H9 (cell line): ENCODE measurements around the gene GRIN2A. TPM values are rescaled to one million over a fixed set of nuclear protein-coding genes. Genes with fewer than 3 reads are reported as not detected.

Experiments
- DNase-seq: peaks from one replicate; pipeline ENCODE4 v3.0.0-alpha.2; 2017
- H2AFZ ChIP-seq: one replicate; pipeline ENCODE4 v1.6.1; 2013; ENCODE audit warnings: mild to moderate bottlenecking, low read length, control low read depth, moderate library complexity
- H2AK5ac ChIP-seq: 2 replicates; pipeline ENCODE4 v1.6.1; 2013; ENCODE audit warnings: low read length, control low read depth, mixed read lengths; ENCODE audit not compliant: insufficient read length
- H2BK120ac ChIP-seq: one replicate; pipeline ENCODE4 v1.6.1; 2013; ENCODE audit warnings: low read depth, mild to moderate bottlenecking, low read length, control low read depth, inconsistent platforms; ENCODE audit not compliant: poor library complexity, severe bottlenecking
- H2BK12ac ChIP-seq: 2 replicates; pipeline ENCODE4 v1.6.1; 2013; ENCODE audit warnings: low read length, control low read depth, mixed read lengths, low read depth; ENCODE audit not compliant: insufficient read length
- H2BK15ac ChIP-seq: 2 replicates; pipeline ENCODE4 v1.6.1; 2013; ENCODE audit warnings: low read depth, low read length, control low read depth
- H2BK20ac ChIP-seq: one replicate; pipeline ENCODE4 v1.6.1; 2013; ENCODE audit warnings: low read depth, mild to moderate bottlenecking, low read length, control low read depth, inconsistent platforms; ENCODE audit not compliant: poor library complexity, severe bottlenecking
- H2BK5ac ChIP-seq: 2 replicates; pipeline ENCODE4 v1.6.1; 2013; ENCODE audit warnings: low read length, control low read depth, mixed read lengths; ENCODE audit not compliant: insufficient read length
- H3K14ac ChIP-seq: 2 replicates; pipeline ENCODE4 v1.6.1; 2013; ENCODE audit warnings: low read length, control low read depth; ENCODE audit not compliant: insufficient read depth
- H3K18ac ChIP-seq: 2 replicates; pipeline ENCODE4 v1.6.1; 2013; ENCODE audit warnings: low read depth, mild to moderate bottlenecking, mixed read lengths, low read length, control low read depth; ENCODE audit not compliant: insufficient read length
- H3K23ac ChIP-seq: 2 replicates; pipeline ENCODE4 v1.6.1; 2013; ENCODE audit warnings: low read length, control low read depth, mixed read lengths, low read depth; ENCODE audit not compliant: insufficient read length
- H3K23me2 ChIP-seq: 2 replicates; pipeline ENCODE4 v1.6.1; 2013; ENCODE audit warnings: low read depth, mild to moderate bottlenecking, mixed read lengths, low read length, control low read depth; ENCODE audit not compliant: insufficient read length, poor library complexity, severe bottlenecking
- H3K27ac ChIP-seq: 2 replicates; pipeline ENCODE4 v1.5.1; 2013; ENCODE audit warnings: low read length, control low read depth, mixed read lengths, low read depth; ENCODE audit not compliant: insufficient read length
- H3K27me3 ChIP-seq: 2 replicates; pipeline ENCODE4 v1.6.1; 2013; ENCODE audit warnings: low read length, control low read depth, inconsistent platforms; ENCODE audit not compliant: insufficient read depth
- H3K4ac ChIP-seq: 2 replicates; pipeline ENCODE4 v1.6.1; 2013; ENCODE audit warnings: low read depth, mild to moderate bottlenecking, control low read depth, inconsistent platforms, low read length, moderate library complexity
- H3K4me1 ChIP-seq: 2 replicates; pipeline ENCODE4 v1.6.1; 2013; ENCODE audit warnings: low read length, control low read depth, inconsistent platforms; ENCODE audit not compliant: insufficient read depth
- H3K4me2 ChIP-seq: 2 replicates; pipeline ENCODE4 v1.6.1; 2013; ENCODE audit warnings: low read length, control low read depth, mixed read lengths; ENCODE audit not compliant: insufficient read length, insufficient read depth
- H3K56ac ChIP-seq: 2 replicates; pipeline ENCODE4 v1.6.1; 2013; ENCODE audit warnings: low read depth, mild to moderate bottlenecking, mixed read lengths, low read length, control low read depth; ENCODE audit not compliant: insufficient read length
- H3K79me1 ChIP-seq: 2 replicates; pipeline ENCODE4 v1.6.1; 2013; ENCODE audit warnings: low read depth, mild to moderate bottlenecking, moderate library complexity, low read length, control low read depth, inconsistent platforms; ENCODE audit not compliant: insufficient read depth, poor library complexity, severe bottlenecking
- H3K79me2 ChIP-seq: 2 replicates; pipeline ENCODE4 v1.6.1; 2013; ENCODE audit warnings: low read length, control low read depth, inconsistent platforms; ENCODE audit not compliant: insufficient read depth
- H3K9ac ChIP-seq: 2 replicates; pipeline ENCODE4 v1.6.1; 2013; ENCODE audit warnings: low read length, control low read depth, mixed read lengths; ENCODE audit not compliant: insufficient read length; ENCODE audit errors: extremely low read depth
- H3K9me3 ChIP-seq: one replicate; pipeline ENCODE4 v1.6.1; 2013; ENCODE audit warnings: low read depth, low read length, inconsistent platforms; ENCODE audit not compliant: control insufficient read depth
- H3T11ph ChIP-seq: one replicate; pipeline ENCODE4 v1.6.1; 2013; ENCODE audit warnings: mild to moderate bottlenecking, low read length, control low read depth, inconsistent platforms
- H4K20me1 ChIP-seq: one replicate; pipeline ENCODE4 v1.6.1; 2013; ENCODE audit not compliant: control insufficient read depth, insufficient read length, insufficient read depth
- H4K5ac ChIP-seq: 2 replicates; pipeline ENCODE4 v1.6.1; 2013; ENCODE audit warnings: low read depth, mild to moderate bottlenecking, mixed read lengths, low read length, control low read depth; ENCODE audit not compliant: insufficient read length
- H4K8ac ChIP-seq: replicated peaks from 2 replicates; pipeline ENCODE4 v1.6.1; 2013; ENCODE audit warnings: low read length, control low read depth, mixed read lengths, low read depth; ENCODE audit not compliant: insufficient read length
- H4K91ac ChIP-seq: 2 replicates; pipeline ENCODE4 v1.6.1; 2013; ENCODE audit warnings: low read depth, mild to moderate bottlenecking, moderate library complexity, mixed read lengths, low read length, control low read depth; ENCODE audit not compliant: insufficient read length
- H3K27ac Mint-ChIP-seq, 3 experiments: 2 replicates in 2 of 3; 3 replicates in 1 of 3; pipeline ENCODE4 v1.8.0; 2020 to 2021; ENCODE audit warnings: mixed read lengths in 3 of 3, mild to moderate bottlenecking in 1 of 3, moderate library complexity in 1 of 3
- H3K27me3 Mint-ChIP-seq: 2 replicates; pipeline ENCODE4 v1.8.0; 2021; ENCODE audit warnings: low read depth, mild to moderate bottlenecking, moderate library complexity, mixed read lengths
- H3K36me3 Mint-ChIP-seq, 3 experiments: 2 replicates in 2 of 3; 3 replicates in 1 of 3; pipeline ENCODE4 v1.8.0; 2020 to 2021; ENCODE audit warnings: low read depth in 3 of 3, mixed read lengths in 3 of 3; ENCODE audit not compliant: insufficient read depth in 1 of 3
- H3K4me1 Mint-ChIP-seq, 2 experiments: 2 replicates each; pipeline ENCODE4 v1.8.0; 2020; ENCODE audit warnings: mixed read lengths in 2 of 2
- H3K4me3 Mint-ChIP-seq, 2 experiments: 2 replicates in 1 of 2; 3 replicates in 1 of 2; pipeline ENCODE4 v1.8.0; 2020 to 2021; ENCODE audit warnings: mild to moderate bottlenecking in 2 of 2, mixed read lengths in 2 of 2, moderate library complexity in 1 of 2
- H3K9me3 Mint-ChIP-seq, 2 experiments: 2 replicates in 1 of 2; 3 replicates in 1 of 2; pipeline ENCODE4 v1.8.0; 2020; ENCODE audit warnings: mild to moderate bottlenecking in 2 of 2, mixed read lengths in 2 of 2, moderate library complexity in 1 of 2
- WGBS: extraction: QIAGEN DNeasy Blood & Tissue Kit; methylation state at CpG from one replicate; pipeline ENCODE4 v1.1.7; 2013; ENCODE audit warnings: missing lambda C conversion rate, low lambda C conversion rate, mixed read lengths; ENCODE audit not compliant: insufficient read length; ENCODE audit errors: extremely low coverage; 5-methylcytosine and 5-hydroxymethylcytosine counted together
- total RNA-seq: library from RNA; stranded (reverse); gene quantifications from 2 replicates; pipeline ENCODE4 v1.2.1, GENCODE V29; 2021
- TF ChIP-seq, protein P1 (sequence below): fragments of 200-600 bp; sonication (generic); conservative IDR thresholded peaks from 3 replicates; pipeline ENCODE4 v1.8.0; 2021; ENCODE audit warnings: antibody characterized with exemption, mild to moderate bottlenecking

Gene GRIN2A
- total RNA-seq, 1 experiment from 2014 or later, result 1.5 TPM

DNA sequence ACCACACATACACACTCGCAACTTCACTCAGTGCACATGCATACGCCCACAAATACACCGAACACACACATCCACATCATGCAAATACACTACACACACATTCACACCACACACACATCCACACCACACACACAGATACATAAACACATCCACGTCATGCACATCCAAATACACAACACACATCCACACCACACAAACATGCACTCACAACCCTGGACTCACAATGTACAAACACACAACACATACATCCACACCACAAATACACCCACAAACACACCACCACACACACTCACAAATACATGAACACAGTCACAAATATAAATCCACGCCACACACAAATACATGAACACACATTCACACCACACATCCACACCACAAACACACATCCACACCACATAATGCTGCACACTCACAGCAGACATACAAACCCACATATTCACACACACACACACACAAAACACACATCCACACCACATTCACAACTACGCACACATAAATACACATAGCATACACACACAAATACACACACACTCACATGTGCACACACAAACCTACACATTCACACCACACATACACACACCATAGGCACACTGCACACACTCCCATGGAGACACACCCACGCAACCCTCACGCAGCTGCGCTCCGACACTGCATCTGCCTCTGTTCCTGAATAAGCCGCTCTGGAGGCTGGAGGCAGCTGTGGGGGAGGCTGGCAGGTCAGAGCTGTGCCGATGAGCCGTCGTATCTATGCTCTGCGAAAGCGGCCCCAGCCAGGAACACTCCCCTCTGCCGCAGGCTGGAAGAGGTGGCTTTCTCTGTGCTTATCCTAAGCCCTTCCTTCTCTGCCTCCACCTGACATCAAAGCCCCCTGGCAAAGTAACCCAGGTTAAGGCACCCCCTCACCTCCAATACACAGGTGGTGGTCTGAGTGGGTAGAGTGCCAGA is 141.8 kb downstream of the GRIN2A start:
- peak; percentile 62 for DNase-seq
- H4K8ac ChIP-seq, result no peak overlapping the region
- peaks cover 0 to 2% of the 10 kb centered on the region in 2 experiments; a peak in 2 of 5 replicates for H3K9me3 Mint-ChIP-seq
- no peak overlapping the region for H4K5ac ChIP-seq
- H2BK120ac ChIP-seq, result no peak overlapping the region
- no peak overlapping the region for H3K14ac ChIP-seq
- no peak overlapping the region for H2BK15ac ChIP-seq
- H3K27ac ChIP-seq, result no peak overlapping the region
- no peak overlapping the region for H2BK5ac ChIP-seq
- H3K23ac ChIP-seq, result no peak overlapping the region
- H3K4me2 ChIP-seq, result no peak overlapping the region
- H3K27me3 Mint-ChIP-seq, result peaks cover 1% of the 10 kb centered on the region
- no peaks in the 10 kb centered on the region; the same call in 1 of the 2 replicates for H3K4me1 ChIP-seq
- H2AK5ac ChIP-seq, result no peak overlapping the region
- no peak overlapping the region for H3K9ac ChIP-seq
- no peak overlapping the region for H3T11ph ChIP-seq
- no peaks in the 10 kb centered on the region for H3K9me3 ChIP-seq
- H3K18ac ChIP-seq, result no peak overlapping the region
- TF ChIP-seq, protein P1, sequence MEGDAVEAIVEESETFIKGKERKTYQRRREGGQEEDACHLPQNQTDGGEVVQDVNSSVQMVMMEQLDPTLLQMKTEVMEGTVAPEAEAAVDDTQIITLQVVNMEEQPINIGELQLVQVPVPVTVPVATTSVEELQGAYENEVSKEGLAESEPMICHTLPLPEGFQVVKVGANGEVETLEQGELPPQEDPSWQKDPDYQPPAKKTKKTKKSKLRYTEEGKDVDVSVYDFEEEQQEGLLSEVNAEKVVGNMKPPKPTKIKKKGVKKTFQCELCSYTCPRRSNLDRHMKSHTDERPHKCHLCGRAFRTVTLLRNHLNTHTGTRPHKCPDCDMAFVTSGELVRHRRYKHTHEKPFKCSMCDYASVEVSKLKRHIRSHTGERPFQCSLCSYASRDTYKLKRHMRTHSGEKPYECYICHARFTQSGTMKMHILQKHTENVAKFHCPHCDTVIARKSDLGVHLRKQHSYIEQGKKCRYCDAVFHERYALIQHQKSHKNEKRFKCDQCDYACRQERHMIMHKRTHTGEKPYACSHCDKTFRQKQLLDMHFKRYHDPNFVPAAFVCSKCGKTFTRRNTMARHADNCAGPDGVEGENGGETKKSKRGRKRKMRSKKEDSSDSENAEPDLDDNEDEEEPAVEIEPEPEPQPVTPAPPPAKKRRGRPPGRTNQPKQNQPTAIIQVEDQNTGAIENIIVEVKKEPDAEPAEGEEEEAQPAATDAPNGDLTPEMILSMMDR, result no peak
- WGBS, result 100% methylated on average over 6 of the region's 17 CpGs
- no peaks in the 10 kb centered on the region for H3K79me1 ChIP-seq
- peaks cover 8% of the 10 kb centered on the region for H3K23me2 ChIP-seq
- H3K4me1 Mint-ChIP-seq, result peaks cover 8 to 10% of the 10 kb centered on the region in 2 experiments
- H4K91ac ChIP-seq, result no peak overlapping the region
- no peak overlapping the region for H2BK12ac ChIP-seq
- H3K4me3 Mint-ChIP-seq, result no peak overlapping the region
- no peak overlapping the region for H3K56ac ChIP-seq
- no peak overlapping the region for H3K4ac ChIP-seq
- H3K27ac Mint-ChIP-seq, result no peak overlapping the region
- no peaks in the 10 kb centered on the region for H3K79me2 ChIP-seq
- no peak overlapping the region for H2AFZ ChIP-seq
- H3K36me3 Mint-ChIP-seq, result no peaks in the 10 kb centered on the region; a peak in 1 of 7 replicates
- H4K20me1 ChIP-seq, result no peaks in the 10 kb centered on the region
- no peak overlapping the region for H2BK20ac ChIP-seq
- no peaks in the 10 kb centered on the region for H3K27me3 ChIP-seq
